ENCODE data around the gene CALCOCO2. TPM values are rescaled to one million over a fixed set of nuclear protein-coding genes. Genes with fewer than 3 reads are reported as not detected.
"Not testable (repeated sequence)": the region's sequence is repeated elsewhere in the genome, so short reads cannot be mapped to it uniquely, and the experiment has no call there.

CALCOCO2 gene
- total RNA-seq, 1 donor from 2014 or later = 17.9 TPM

DNA sequence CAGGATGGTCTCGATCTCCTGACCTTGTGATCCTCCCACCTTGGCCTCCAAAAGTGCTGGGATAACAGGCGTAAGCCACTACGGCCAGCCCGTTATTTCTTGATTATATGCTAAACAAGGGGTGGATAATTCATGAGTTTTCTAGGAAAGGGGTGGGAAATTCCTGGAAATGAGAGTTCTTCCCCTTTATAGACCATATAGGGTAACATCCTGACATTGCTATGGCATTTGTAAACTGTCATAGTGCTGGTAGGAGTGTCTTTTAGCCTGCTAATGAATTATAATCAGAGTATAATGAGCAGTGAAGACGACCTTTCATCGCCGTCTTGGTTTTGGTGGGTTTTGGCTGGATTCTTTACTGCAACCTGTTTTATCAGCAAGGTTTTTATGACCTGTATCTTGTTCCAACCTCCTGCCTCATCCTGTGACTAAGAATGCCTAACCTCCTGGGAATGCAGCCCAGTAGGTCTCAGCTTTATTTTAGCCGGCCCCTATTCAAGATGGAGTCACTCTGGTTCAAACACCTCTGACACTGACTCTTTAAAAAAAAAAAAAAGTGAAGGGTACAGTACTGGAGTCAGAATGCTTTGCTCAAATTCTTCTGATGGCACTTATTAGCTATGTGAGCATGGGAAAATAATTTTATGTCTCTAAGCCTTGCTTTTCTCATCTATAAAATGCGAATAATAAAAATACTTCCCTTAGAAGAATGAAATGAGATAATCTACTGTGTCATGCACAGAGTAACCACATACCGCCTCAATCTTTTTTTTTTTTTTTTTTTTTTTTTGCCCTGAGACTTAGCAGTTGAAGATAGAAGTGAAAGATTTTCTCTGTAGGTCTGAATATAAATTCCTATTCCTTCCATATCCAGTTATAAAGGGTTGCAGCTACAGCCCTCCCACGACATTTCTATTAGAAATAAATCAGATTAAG is 5.1 kb upstream of the CALCOCO2 start:
- no peak for DNase-seq

DNA sequence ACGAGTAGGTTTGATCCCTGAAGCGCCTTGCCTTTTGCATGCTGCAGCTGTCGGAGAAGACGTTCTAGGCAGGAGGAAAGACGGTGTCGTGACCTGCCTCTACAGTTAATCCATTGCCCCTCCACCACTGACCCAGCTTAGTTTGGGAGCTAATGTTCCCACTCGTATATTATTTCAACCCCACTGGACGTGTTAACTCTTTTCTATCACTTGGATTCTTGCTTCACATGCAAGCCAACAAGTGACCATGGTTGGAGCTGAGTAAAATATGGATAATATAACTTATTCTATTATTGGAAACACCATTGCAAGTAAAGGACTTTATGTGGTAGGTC is 681 bp downstream of the CALCOCO2 start:
- no peak for DNase-seq

DNA sequence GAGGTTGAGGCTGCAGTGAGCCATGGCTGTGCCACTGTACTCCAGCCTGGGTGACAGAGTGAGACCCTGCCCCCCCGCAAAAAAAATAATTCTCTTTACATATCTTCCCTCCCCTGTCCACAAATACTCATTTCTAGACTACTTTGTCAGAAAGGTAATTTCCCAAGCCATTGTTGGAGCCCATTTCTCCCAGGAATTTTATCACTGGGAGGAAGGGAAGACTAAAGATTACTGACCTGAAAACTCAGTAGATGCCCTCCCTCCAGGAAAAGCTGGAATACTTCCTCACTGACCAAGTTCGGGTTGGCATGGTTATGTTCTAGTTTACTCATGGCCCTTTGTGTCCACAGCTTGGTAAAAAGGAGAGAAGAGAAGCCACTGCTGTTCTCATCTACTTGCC is 4.1 kb downstream of the CALCOCO2 start:
- DNase-seq = no peak

DNA sequence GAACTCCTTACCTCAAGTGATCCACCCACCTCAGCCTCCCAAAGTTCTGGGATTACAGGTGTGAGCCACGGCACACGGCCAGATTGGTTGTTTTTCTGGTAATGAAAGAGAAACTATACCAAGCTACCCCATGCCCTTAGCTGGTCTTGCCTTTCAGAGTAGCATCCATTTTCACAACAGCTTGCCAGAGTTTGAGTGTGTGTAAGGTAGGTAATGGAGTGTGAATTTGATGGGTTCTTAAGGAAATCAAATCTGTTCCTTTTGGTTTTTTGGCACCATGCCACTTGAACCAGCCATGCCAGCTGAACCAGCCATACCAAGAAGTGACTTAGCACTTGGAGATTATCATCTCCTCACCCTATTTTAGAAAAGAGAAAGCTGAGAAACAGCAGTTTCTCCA is 5.1 kb downstream of the CALCOCO2 start:
- no peak for DNase-seq

DNA sequence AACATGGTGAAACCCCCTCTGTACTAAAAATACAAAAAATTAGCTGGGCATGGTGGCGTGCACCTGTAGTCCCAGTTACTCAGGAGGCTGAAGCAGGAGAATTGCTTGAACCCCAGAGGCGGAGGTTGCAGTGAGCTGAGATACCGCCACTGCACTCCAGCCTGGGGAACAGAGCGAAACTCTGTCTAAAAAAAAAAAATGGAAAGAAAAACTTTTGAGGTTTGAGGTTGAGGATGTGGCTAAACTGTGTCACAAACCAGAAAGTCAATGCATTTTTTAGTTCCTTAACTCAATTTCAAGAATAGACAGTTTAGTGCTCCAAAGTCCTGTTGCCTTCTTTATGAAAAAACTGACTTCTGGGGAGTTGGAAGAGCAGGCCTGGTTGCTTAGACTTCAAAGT is 6.6 kb downstream of the CALCOCO2 start:
- DNase-seq = not testable (repeated sequence)

DNA sequence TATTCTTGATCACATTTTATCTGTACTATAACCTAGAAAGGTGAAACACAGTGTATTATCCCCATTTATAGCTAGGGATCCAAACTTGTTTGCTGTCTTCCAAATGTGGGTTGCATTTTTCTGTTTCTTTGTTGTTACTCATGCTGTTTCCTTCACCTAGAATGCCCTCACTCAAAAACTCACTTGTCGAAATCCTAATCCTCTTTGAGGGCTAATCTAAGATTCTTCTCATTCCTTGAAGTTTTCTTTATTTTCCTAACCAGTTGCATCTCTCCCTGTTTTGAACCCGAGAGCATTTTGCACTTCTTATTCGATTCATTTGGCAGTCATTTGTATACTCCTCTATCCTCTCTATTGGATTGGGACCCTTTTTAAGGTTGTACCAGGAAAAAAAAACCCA is 9.6 kb downstream of the CALCOCO2 start:
- DNase-seq = no peak

DNA sequence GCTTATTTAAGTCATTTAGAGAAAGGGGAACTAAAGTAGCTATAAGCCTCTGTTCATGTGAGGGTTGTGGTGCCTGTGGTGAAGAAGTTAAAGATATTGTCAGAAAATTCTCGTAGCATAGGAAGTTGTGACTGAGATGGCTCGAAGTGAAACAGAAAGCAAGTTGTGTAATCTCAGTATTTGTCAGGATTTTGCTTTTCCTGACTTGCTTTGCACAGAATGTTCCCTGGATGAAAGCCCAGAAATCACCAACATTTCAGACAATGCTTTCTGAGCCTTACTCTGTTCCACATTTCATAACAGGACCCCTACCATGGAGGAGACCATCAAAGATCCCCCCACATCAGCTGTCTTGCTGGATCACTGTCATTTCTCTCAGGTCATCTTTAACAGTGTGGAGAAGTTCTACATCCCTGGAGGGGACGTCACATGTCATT is 10.6 kb downstream of the CALCOCO2 start:
- DNase-seq = peak; percentile 10

DNA sequence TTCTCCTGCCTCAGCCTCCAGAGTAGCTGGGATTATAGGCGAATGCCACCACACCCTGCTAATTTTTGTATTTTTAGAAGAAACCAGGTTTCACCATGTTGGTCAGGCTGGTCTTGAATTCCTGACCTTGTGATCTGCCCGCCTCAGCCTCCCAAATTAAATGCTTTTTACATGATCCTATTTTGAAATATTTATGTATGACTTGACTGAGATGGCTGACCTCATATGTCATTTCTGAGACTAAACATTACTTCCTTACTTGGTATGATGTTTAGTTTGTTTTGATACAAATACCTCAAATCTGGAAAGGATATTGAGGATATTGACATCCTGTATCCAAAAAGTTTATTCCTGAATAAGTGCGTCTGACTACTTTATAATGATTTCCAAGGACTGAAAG is 11.9 kb downstream of the CALCOCO2 start:
- DNase-seq = no peak

DNA sequence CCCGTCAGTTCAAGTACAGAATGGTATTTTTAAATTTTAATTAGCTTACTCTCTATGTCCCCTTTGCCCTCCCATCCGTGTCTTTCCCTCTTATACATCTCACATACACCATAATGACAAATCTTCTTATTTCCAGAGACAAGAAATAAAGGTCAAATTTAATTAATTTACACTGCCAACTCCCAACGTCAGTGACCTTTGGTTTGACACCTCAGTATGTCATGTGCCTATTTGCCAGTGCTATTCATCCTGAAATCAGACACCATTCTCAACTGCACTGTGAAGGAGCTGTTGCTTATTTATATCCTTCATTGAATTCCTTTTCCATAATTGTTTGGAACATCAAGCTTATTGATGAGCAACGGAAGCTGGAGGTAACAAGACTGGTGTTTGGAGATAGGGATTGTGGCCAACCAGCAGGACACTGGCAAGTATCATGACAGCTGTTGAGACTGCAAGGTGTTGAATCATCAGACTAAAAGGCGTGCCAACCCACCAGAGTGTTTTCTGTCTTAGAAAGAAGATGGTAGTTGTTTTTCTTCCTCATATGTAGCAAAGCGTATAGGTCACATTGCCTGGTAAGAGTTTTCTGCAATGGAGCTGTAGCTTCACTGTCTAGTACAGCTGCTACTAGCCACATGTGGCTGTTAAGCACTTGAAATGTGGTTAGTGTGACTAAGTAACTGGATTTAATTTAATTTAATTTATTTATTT is 12.5 kb downstream of the CALCOCO2 start:
- DNase-seq = no peak

DNA sequence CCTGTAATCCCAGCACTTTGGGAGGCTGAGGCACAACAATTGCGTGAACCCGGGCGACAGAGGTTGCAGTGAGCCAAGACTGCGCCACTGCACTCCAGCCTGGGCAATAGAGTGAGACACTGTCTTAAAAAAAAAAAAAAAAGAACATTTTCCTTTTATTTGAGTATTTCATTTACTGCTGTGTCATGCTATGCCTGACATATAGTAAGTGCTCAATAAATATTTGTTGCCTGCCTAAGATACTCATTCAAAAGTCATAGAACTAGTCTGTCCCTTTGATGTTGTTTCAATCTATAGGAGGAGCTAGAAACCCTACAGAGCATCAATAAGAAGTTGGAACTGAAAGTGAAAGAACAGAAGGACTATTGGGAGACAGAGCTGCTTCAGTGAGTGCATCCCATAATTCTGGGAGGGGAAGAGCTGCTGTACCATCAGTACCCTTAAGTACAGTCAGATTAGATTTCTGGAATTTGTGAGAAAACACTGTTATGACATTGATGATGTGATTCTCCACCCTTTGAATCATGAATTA is 20.0 kb downstream of the CALCOCO2 start:
- DNase-seq = no peak

DNA sequence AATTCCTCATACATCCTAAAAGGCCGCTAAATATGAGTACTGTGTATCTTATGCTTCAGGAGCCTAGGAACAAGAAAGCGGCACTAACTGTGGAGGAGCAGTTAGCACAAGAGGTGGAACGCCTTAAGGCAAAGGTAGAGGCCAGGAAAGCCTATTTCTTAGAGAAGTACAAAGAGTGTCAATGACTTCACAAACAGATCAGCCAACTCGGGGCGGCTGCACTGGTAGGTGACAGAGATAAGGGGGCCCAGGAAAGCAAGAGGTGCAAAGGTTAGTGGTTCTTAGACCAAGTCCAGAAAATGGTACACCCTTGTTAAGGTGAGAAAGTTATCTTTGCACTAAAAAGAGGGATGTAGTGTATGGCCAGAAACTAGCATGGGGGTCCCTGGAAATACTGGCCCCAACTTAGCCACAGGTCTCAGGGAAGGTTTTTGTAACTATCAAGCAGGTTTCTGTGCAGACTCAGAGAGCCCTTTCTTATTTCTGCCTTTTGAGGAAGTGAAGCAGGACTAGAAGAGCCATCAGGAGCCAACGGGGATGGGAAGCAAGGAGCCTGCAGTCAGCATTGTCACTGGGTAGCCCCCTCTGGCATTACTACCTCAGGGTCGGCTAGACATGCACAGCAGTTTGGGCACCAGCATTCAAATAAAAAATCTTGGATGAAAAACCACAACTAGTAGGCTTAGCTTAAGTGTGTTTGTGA is 24.1 kb downstream of the CALCOCO2 start:
- DNase-seq = no peak

DNA sequence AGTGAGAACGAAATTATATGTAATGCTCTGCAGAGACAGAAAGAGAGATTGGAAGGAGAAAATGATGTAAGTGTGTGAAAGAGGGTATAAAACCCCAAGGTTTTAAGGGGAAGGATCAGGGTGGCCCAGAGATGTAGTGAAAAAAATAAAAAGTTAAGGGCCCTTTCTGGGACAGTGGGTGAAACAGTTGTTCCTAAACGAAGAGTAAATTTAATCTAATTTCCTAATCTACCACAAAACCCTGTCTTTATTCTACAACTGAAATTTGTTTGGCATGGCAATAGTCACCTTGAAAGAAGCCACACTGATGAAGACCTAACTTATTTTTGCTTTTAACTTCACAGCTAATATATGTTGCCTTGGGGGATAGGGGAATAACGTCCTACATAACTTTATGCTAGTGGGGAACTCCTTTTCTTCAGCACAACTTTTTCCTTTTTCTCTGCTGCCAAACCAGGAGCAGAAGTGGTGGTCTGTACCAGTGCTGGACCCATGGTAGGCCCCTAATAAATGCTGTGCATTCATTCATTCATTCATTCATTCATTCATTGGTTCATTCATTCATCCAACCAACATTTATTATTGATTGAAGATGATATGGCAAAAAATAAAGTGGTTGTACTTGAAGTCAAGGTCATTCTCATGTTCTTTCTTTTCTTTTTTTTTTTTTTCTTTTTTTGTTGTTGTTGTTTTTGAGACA is 25.4 kb downstream of the CALCOCO2 start:
- DNase-seq = no peak

DNA sequence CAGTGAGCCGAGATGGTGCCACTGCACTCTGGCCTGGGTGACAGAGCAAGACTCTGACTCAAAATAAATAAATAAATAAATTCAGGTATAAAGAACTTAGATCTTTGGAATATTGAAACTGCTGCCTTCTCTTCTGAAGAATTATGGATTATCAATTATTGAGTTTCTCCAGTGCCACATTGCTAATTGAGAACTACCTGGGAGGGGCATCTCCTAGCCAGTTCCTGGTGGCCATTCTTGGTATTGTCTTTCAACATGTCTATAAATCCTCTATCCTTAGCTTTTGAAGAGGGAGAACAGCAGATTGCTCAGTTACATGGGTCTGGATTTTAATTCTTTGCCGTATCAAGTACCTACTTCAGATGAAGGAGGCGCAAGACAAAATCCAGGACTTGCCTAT is 29.2 kb downstream of the CALCOCO2 start:
- DNase-seq = no peak

DNA sequence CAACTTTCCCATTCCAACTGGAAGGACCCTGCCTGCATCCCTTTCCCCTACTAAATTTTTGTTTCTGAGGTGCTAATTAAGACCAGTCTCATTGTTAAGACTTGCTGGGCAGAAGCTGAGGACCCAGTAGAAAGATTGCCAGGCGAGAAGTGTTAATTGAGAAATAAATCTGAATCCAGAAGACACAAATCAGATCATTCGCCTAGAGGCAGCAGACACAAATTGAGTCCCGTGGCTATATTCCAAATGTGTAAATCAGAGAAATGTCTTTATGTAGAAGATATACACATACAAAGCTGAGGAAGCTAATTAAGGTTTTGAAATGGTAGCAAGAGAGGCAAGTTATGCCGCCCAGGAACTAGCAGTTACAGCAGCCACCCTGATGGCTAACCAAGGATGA is 29.6 kb downstream of the CALCOCO2 start:
- DNase-seq = no peak

DNA sequence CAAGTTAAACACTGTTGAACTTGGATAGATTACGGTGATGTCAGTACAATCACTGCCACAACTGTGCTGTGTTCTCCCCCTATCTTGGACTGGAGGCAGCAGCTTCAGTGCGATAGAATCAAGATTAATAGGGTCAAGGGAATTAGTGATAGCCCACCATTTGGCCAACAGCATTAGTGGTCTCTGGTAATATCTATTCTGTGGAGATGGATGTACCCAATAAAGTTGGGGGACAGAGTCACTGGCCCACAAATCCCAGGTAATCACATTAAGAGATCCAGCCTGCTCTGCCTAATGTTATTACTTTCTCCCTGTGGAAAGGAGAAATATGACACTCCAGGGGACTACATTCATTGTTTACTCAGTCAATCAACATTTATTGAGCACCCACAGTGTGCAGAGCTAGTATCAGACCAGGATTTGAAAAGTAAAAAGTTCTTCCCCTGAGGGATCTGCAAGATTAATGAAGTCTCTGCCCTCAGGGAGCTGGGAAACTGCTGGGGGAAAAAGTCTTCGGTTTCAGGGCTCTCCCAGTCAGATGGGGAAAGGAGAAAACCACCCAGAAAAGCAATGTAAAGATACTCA is 38.2 kb downstream of the CALCOCO2 start:
- no peak for DNase-seq

DNA sequence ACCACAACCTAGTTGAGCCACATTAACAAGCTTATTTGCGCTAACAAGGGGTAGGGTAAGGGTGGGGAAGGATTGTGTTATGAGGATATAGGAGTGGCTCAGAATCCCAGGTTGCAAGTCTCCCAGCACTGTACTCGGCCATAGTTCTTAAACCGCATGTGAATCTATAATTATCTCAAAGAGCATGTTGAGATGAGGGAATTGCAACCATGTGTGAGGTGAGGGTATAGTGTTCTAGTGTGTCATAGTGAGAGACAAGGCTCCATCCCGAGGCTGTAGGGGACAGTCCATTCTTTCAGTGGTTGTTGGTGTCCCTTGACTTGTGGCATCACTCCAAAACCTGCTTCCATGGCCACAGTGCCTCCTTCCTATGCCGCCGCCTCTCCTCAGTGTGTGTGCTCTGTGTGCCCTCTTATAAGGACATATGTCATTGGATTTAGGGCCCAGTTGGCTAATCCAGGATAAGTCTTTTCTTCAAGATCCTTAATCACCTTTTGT is 39.0 kb downstream of the CALCOCO2 start:
- no peak for DNase-seq

DNA sequence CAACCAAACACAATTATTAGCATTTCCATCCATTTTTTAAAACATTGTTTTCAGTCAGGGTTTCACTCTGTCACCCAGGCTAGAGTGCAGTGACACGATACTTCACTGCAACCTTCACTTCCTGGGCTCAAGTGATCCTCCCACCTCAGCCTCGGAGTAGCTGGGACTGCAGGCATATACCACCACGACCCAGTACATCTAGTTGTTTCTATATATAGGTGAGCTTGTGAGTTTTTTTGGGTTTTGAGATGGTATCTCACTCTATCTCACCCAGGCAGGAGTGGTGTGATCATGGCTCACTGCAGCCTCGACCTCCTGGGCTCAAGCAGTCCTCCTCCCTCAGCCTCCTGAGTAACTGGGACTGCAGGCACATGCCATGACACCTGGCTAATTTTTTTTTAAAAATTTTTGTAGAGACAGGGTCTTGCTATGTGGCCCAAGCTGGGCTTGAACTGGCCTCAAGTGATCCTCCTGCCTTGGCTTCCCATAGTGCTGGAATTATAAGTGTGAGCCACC is 40.3 kb downstream of the CALCOCO2 start:
- DNase-seq = no peak

DNA sequence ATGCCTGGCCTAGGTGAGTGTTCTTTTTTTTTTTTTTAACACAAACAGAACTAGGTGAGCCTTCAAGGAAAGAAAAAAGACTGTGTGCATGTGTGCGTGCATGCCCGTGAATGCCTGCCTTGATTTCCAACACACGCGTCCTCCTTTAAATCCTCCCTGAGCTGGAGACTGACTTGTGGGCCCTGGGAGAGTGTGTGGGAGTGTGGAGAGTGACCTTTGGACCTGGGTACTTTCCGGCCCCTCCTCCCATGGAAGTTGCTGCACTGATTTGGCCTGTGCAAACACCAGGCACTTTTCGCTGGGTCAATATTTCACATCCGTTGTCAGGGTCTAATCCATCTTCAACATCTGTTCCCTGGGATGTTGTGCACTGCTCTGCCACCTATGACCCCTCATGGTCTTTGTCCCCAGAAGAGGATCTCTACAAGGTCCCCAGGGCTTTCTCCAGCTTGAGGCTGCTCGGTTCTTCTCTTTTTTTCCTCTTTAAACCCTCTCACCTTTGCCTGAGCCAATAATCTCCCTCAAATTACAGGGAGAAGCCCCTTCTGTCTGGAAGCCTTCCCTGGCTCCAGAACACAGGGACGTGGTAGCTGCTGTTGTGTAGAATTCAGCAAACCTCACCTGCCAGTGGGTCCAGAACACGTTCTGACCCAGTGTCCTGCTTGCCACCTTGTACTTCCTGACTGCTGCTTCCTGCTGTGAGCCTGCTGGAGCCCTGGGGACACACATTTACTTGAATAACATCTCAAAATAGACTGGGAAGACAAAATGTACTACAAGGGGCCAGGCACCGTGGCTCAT is 40.9 kb downstream of the CALCOCO2 start:
- DNase-seq = no peak

DNA sequence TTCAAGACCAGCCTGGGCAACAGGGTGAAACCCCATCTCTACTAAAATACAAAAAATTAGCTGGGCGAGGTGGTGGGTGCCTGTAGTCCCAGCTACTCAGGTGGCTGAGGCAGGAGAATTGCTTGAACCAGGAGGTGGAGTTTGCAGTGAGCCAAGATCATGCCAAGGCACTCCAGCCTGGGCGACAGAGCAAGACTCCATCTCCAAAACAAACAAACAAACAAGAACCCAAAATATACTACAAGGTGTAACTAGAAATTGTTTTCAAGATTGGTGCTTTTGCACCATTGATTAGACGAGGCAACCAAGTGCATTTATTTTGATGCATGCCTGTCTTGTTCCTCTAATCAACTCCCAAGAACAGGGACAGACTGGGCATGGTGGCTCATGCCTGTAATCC is 41.6 kb downstream of the CALCOCO2 start:
- DNase-seq = not testable (repeated sequence)

DNA sequence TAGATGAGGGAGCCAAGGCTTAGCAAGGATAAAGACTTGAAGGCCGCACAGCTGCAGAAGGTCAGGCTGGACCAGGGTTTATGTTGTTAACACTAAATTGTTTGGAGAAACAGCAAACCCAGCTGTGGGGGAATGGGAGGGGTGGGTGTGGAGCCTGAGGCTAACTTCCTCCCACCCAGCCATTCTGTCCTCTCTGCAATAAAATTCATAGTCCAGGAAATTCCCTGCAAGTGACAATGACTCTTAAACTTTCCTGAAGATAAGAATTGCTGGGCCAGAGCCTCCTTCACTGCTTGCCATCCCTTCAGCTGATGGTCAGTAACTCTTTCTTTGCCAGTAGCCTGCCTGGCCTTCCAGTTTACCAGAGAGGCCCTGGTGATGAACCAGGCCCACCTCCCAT is 42.4 kb downstream of the CALCOCO2 start:
- no peak for DNase-seq

Data from occipital lobe (tissue), 2 donors.